ENCODE results near the gene RSPRY1.
"Not testable (repeated sequence)": the region's sequence is repeated elsewhere in the genome, so short reads cannot be mapped to it uniquely, and the experiment has no call there.

DNA sequence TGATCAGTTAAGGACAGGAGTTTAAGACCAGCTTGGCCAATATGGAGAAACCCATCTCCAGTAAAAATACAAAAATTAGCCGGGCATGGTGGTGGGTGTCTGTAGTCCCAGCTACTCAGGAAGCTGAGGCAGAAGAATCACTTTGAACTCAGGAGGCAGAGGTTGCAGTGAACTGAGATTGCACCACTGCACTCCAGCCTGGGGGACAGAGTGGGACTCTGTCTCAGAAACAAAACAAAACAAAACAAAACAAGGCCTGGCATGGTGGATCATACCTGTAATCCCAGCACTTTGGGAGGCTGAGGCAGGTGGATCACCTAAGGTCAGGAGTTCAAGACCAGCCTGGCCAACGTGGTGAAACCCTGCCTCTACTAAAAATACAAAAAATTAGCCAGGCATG lies 81.2 kb downstream of the RSPRY1 start:
- TF ChIP-seq POLR2AphosphoS5 (IDR thresholded peaks at IDR 0.05; ENCODE audit: low read depth, low read length); RCOR1 (IDR thresholded peaks at IDR 0.05; ENCODE audit: low read length): not testable (repeated sequence)
- TF ChIP-seq, protein P1, sequence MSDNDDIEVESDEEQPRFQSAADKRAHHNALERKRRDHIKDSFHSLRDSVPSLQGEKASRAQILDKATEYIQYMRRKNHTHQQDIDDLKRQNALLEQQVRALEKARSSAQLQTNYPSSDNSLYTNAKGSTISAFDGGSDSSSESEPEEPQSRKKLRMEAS (IDR thresholded peaks at IDR 0.05; ENCODE audit: low read depth): not testable (repeated sequence)
- TF ChIP-seq, protein P2, sequence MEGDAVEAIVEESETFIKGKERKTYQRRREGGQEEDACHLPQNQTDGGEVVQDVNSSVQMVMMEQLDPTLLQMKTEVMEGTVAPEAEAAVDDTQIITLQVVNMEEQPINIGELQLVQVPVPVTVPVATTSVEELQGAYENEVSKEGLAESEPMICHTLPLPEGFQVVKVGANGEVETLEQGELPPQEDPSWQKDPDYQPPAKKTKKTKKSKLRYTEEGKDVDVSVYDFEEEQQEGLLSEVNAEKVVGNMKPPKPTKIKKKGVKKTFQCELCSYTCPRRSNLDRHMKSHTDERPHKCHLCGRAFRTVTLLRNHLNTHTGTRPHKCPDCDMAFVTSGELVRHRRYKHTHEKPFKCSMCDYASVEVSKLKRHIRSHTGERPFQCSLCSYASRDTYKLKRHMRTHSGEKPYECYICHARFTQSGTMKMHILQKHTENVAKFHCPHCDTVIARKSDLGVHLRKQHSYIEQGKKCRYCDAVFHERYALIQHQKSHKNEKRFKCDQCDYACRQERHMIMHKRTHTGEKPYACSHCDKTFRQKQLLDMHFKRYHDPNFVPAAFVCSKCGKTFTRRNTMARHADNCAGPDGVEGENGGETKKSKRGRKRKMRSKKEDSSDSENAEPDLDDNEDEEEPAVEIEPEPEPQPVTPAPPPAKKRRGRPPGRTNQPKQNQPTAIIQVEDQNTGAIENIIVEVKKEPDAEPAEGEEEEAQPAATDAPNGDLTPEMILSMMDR (IDR thresholded peaks at IDR 0.05): not testable (repeated sequence)
- TF ChIP-seq, protein P3, sequence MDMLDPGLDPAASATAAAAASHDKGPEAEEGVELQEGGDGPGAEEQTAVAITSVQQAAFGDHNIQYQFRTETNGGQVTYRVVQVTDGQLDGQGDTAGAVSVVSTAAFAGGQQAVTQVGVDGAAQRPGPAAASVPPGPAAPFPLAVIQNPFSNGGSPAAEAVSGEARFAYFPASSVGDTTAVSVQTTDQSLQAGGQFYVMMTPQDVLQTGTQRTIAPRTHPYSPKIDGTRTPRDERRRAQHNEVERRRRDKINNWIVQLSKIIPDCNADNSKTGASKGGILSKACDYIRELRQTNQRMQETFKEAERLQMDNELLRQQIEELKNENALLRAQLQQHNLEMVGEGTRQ (IDR thresholded peaks at IDR 0.05; ENCODE audit: borderline replicate concordance, low read depth, low read length): not testable (repeated sequence)

All from SK-N-SH (cell line).